ENCODE data around the gene NKD2. TPM values are rescaled to one million over a fixed set of nuclear protein-coding genes. Genes with fewer than 3 reads are reported as not detected.

The NKD2 gene
- total and polyA plus RNA-seq, 8 donors: 1.8 to 13.6 (median 7.9) TPM; not detected in 2

- DNase-seq: no peak
Observed at GRCh38 chr5:1037123-1037670, 28.6 kb downstream of the NKD2 start.

GRCh38 chr5:1037671-1038416 is 29.2 kb downstream of the NKD2 start:
- no peak overlapping the region for H3K4me3 ChIP-seq
- TF ChIP-seq POLR2A (IDR thresholded peaks at IDR 0.05): no peak
- no peak for TF ChIP-seq POLR2AphosphoS5 (IDR thresholded peaks at IDR 0.05)
- TF ChIP-seq EP300 (IDR thresholded peaks at IDR 0.05): no peak
- TF ChIP-seq, protein P1, sequence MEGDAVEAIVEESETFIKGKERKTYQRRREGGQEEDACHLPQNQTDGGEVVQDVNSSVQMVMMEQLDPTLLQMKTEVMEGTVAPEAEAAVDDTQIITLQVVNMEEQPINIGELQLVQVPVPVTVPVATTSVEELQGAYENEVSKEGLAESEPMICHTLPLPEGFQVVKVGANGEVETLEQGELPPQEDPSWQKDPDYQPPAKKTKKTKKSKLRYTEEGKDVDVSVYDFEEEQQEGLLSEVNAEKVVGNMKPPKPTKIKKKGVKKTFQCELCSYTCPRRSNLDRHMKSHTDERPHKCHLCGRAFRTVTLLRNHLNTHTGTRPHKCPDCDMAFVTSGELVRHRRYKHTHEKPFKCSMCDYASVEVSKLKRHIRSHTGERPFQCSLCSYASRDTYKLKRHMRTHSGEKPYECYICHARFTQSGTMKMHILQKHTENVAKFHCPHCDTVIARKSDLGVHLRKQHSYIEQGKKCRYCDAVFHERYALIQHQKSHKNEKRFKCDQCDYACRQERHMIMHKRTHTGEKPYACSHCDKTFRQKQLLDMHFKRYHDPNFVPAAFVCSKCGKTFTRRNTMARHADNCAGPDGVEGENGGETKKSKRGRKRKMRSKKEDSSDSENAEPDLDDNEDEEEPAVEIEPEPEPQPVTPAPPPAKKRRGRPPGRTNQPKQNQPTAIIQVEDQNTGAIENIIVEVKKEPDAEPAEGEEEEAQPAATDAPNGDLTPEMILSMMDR (IDR thresholded peaks at IDR 0.05): no peak
- peaks cover 0 to 3% (median 0%) of the 10 kb centered on the region in 3 donors for H3K27me3 ChIP-seq
- DNase-seq: no peak
- H3K36me3 ChIP-seq: no peaks in the 10 kb centered on the region
- H3K4me1 ChIP-seq: no peaks in the 10 kb centered on the region
- no peaks in the 10 kb centered on the region for H3K9me3 ChIP-seq
- 84 to 93% (median 91%) methylated on average over 21 to 43 of the region's 43 CpGs for WGBS, 5 donors
- H3K27ac ChIP-seq: no peak overlapping the region
- intact Hi-C loops (cut with DNase I; ENCODE audit: low total_unique reads): no loop called here

More at GRCh38 chr5:1037123-1037670, 28.6 kb downstream of the NKD2 start:
- intact Hi-C loops (cut with DNase I; ENCODE audit: low total_unique reads): no loop called here
- H3K27ac ChIP-seq: no peak overlapping the region
- TF ChIP-seq, protein P1 (IDR thresholded peaks at IDR 0.05): no peak
- TF ChIP-seq POLR2AphosphoS5 (IDR thresholded peaks at IDR 0.05): no peak
- TF ChIP-seq EP300 (IDR thresholded peaks at IDR 0.05): no peak
- no peak for TF ChIP-seq POLR2A (IDR thresholded peaks at IDR 0.05)
- no peak overlapping the region for H3K4me3 ChIP-seq
- no peaks in the 10 kb centered on the region for H3K36me3 ChIP-seq
- 65 to 74% (median 70%) methylated on average over 15 to 16 of the region's 16 CpGs for WGBS, 5 donors
- H3K9me3 ChIP-seq: no peaks in the 10 kb centered on the region
- peaks cover 0 to 9% (median 0%) of the 10 kb centered on the region in 3 donors for H3K27me3 ChIP-seq
- H3K4me1 ChIP-seq: no peaks in the 10 kb centered on the region

GRCh38 chr5:1038417-1039209 is 30.0 kb downstream of the NKD2 start:
- Histone ChIP-seq H3K4me1 (no peaks in the 10 kb centered on the region), H3K27me3 (no peaks in the 10 kb centered on the region), H3K36me3 (no peaks in the 10 kb centered on the region), H3K27ac (no peak overlapping the region), H3K9me3 (no peaks in the 10 kb centered on the region), H3K4me3 (no peak overlapping the region)
- intact Hi-C loops (cut with DNase I; ENCODE audit: low total_unique reads): no loop called here
- WGBS, 5 donors: 81 to 91% (median 86%) methylated on average over 19 to 28 of the region's 28 CpGs
- TF ChIP-seq POLR2AphosphoS5 (IDR thresholded peaks at IDR 0.05) (no peak), POLR2A (IDR thresholded peaks at IDR 0.05) (no peak), EP300 (IDR thresholded peaks at IDR 0.05) (no peak)
- TF ChIP-seq, protein P1 (IDR thresholded peaks at IDR 0.05): no peak
- DNase-seq: no peak

GRCh38 chr5:1039210-1039548 is 30.6 kb downstream of the NKD2 start:
- no peaks in the 10 kb centered on the region for H3K36me3 ChIP-seq

More at GRCh38 chr5:1039210-1039548, 30.6 kb downstream of the NKD2 start:
- intact Hi-C loops (cut with DNase I; ENCODE audit: low total_unique reads): no loop called here
- Histone ChIP-seq H3K27me3 (no peaks in the 10 kb centered on the region), H3K4me1 (no peaks in the 10 kb centered on the region), H3K4me3 (no peak overlapping the region), H3K27ac (no peak overlapping the region), H3K9me3 (no peaks in the 10 kb centered on the region)
- 83 to 93% (median 87%) methylated on average over 15 to 16 of the region's 16 CpGs for WGBS, 5 donors
- TF ChIP-seq, protein P1 (IDR thresholded peaks at IDR 0.05): no peak
- TF ChIP-seq POLR2AphosphoS5 (IDR thresholded peaks at IDR 0.05) (no peak), EP300 (IDR thresholded peaks at IDR 0.05) (no peak), POLR2A (IDR thresholded peaks at IDR 0.05) (no peak)
- no peak for DNase-seq
